BLaER1 (cell line): Measurements from ENCODE around the gene GNRH2.

ENCODE experiments used
- H3K27ac ChIP-seq: shearing (Covaris generic); formaldehyde crosslinking; 2 replicates; pipeline ENCODE4 v1.8.1; 2022
- H3K27me3 ChIP-seq: shearing (Covaris generic); formaldehyde crosslinking; 2 replicates; pipeline ENCODE4 v1.8.1; 2022
- H3K36me3 ChIP-seq: shearing (Covaris generic); formaldehyde crosslinking; 2 replicates; pipeline ENCODE4 v1.8.1; 2022
- H3K4me1 ChIP-seq: shearing (Covaris generic); formaldehyde crosslinking; 2 replicates; pipeline ENCODE4 v1.8.1; 2022
- H3K4me2 ChIP-seq: shearing (Covaris generic); formaldehyde crosslinking; 2 replicates; pipeline ENCODE4 v1.8.1; 2022
- H3K4me3 ChIP-seq: shearing (Covaris generic); formaldehyde crosslinking; 2 replicates; pipeline ENCODE4 v1.8.1; 2022
- H3K9ac ChIP-seq: shearing (Covaris generic); formaldehyde crosslinking; 2 replicates; pipeline ENCODE4 v1.8.1; 2022
- H3K9me3 ChIP-seq: shearing (Covaris generic); formaldehyde crosslinking; 2 replicates; pipeline ENCODE4 v1.8.1; 2022
- H4K20me1 ChIP-seq: shearing (Covaris generic); formaldehyde crosslinking; 2 replicates; pipeline ENCODE4 v1.8.1; 2022
- Cebpa-rat ChIP-seq: shearing (Covaris generic); IDR thresholded peaks from 2 replicates; pipeline ENCODE4 v1.8.1; 2022

GNRH2 gene

DNA sequence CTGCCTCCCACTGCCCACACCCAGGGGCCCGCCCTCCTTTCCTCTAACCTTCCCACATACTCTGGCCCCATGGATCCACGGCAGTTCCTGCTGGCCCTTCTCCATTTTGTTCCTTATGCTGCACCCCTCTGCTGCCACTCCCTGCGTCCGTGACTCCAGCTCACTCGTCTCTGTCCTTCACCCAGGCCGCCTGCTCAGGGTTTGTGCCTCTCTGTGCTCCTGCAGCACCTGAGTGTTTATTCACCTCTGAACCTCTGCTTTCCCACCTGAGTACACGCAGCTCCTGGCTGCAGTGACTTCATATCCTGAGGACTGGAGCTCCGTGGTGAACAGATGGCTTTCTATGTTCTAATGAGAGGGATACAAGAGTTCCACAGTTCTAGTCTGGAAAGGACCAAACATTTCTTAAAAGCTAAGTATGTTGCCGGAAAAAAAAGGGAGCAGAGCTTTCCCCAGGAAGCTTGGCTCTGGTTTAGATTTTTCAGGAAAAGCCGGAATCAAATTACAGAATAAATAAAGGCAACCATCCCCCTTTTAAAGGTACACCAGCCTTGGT, 1.5 kb upstream of the GNRH2 start:
- peaks cover 13% of the 10 kb centered on the region for H3K4me1 ChIP-seq
- H3K9me3 ChIP-seq = no peaks in the 10 kb centered on the region
- no peaks in the 10 kb centered on the region for H3K27me3 ChIP-seq
- H3K9ac ChIP-seq = no peak overlapping the region
- H3K27ac ChIP-seq = no peak overlapping the region
- peaks cover 9% of the 10 kb centered on the region for H4K20me1 ChIP-seq
- H3K4me2 ChIP-seq = no peak overlapping the region
- H3K36me3 ChIP-seq = peaks cover 51% of the 10 kb centered on the region
- no peak overlapping the region for H3K4me3 ChIP-seq
- TF ChIP-seq Cebpa-rat = no peak

DNA sequence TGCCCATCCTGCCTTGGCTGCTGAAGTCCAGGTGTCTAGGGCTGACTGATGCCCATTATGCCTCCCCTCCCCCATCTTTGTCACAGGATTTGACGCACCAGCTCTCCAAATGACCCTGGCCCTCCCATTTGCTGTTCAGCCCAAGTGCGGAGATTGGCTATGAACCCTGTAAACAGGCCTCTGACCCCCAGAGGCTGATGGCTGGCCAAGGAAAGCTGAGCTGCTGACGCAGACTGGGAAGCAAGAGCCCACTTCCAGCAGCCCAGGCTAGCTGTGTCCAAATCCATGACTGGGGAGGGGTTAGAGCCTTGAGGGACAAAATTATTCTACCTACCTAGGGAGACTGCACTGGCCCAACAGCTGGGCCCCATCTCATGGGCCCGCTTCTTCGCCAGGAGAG, 797 bp upstream of the GNRH2 start:
- Histone ChIP-seq H3K27ac (no peak overlapping the region), H3K9ac (no peak overlapping the region), H3K27me3 (no peaks in the 10 kb centered on the region), H3K36me3 (peaks cover 48% of the 10 kb centered on the region), H3K4me3 (no peak overlapping the region), H3K4me2 (no peak overlapping the region), H3K9me3 (no peaks in the 10 kb centered on the region), H4K20me1 (peaks cover 16% of the 10 kb centered on the region), H3K4me1 (peaks cover 20% of the 10 kb centered on the region)
- TF ChIP-seq Cebpa-rat = no peak

DNA sequence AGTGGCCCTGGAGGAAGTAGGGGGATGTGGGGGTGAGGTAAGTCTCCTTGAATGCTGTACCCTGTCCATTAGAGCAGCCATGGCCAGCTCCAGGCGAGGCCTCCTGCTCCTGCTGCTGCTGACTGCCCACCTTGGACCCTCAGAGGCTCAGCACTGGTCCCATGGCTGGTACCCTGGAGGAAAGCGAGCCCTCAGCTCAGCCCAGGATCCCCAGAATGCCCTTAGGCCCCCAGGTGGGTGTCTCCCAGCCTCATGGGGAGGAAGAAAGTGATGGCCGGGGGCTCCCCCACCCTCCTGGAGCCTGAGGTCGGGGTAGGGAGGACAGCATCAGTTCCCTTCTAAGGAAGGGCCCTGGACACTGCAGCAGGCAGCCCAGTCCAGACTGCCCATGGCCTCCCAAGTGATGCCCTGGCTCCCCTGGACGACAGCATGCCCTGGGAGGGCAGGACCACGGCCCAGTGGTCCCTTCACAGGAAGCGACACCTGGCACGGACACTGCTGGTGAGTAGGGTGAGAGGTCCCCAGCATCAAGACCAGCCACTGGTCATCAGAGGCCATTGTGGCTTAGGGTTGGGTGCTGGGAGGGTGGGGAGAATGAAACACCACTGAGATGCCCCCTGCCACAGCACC, 1.0 kb downstream of the GNRH2 start:
- H3K27ac ChIP-seq = no peak overlapping the region
- peak overlapping the region; percentile 98 for H3K4me2 ChIP-seq

GRCh38 chr20:3045042-3045815, 1.8 kb downstream of the GNRH2 start:
- no peaks in the 10 kb centered on the region for H3K9me3 ChIP-seq
- H3K4me3 ChIP-seq = peak overlapping the region; percentile 98
- H3K4me1 ChIP-seq = peaks cover 24% of the 10 kb centered on the region
- peaks cover 29% of the 10 kb centered on the region for H4K20me1 ChIP-seq
- peak overlapping the region; percentile 83 for H3K9ac ChIP-seq
- TF ChIP-seq Cebpa-rat = no peak
- peaks cover 48% of the 10 kb centered on the region for H3K36me3 ChIP-seq
- peak overlapping the region; percentile 98 for H3K4me2 ChIP-seq
- no peaks in the 10 kb centered on the region for H3K27me3 ChIP-seq
- H3K27ac ChIP-seq = peak overlapping the region; percentile 91

More for the DNA sequence above, 1.0 kb downstream of the GNRH2 start:
- TF ChIP-seq Cebpa-rat = no peak
- Histone ChIP-seq H3K9ac (no peak overlapping the region), H3K36me3 (peaks cover 48% of the 10 kb centered on the region), H3K4me1 (peaks cover 24% of the 10 kb centered on the region), H4K20me1 (peaks cover 29% of the 10 kb centered on the region), H3K4me3 (no peak overlapping the region), H3K27me3 (no peaks in the 10 kb centered on the region), H3K9me3 (no peaks in the 10 kb centered on the region)

GRCh38 chr20:3045816-3046676, 2.6 kb downstream of the GNRH2 start, which contains the start of gene MRPS26:
Gene MRPS26, plus strand, starts transcription at chr20:3046052. Its CDS starts 17 bp downstream, at chr20:3046069.
- H4K20me1 ChIP-seq = peaks cover 29% of the 10 kb centered on the region
- no peaks in the 10 kb centered on the region for H3K27me3 ChIP-seq
- TF ChIP-seq Cebpa-rat = no peak
- H3K9ac ChIP-seq = peak within 1 kb of the TSS; percentile 83
- H3K4me3 ChIP-seq = peak within 1 kb of the TSS; percentile 98
- H3K9me3 ChIP-seq = no peaks in the 10 kb centered on the region
- H3K27ac ChIP-seq = peak within 1 kb of the TSS; percentile 91
- peaks cover 48% of the 10 kb centered on the region for H3K36me3 ChIP-seq
- H3K4me2 ChIP-seq = peak within 1 kb of the TSS; percentile 98
- H3K4me1 ChIP-seq = peaks cover 24% of the 10 kb centered on the region

GRCh38 chr20:3046677-3047462, 3.4 kb downstream of the GNRH2 start:
- no peaks in the 10 kb centered on the region for H3K9me3 ChIP-seq
- TF ChIP-seq Cebpa-rat = no peak
- H3K9ac ChIP-seq = peak overlapping the region; percentile 83
- H4K20me1 ChIP-seq = peaks cover 29% of the 10 kb centered on the region
- no peaks in the 10 kb centered on the region for H3K27me3 ChIP-seq
- H3K27ac ChIP-seq = peak overlapping the region; percentile 91
- H3K36me3 ChIP-seq = peaks cover 47% of the 10 kb centered on the region
- peak overlapping the region; percentile 98 for H3K4me2 ChIP-seq
- peak overlapping the region; percentile 98 for H3K4me3 ChIP-seq
- peaks cover 24% of the 10 kb centered on the region for H3K4me1 ChIP-seq

GRCh38 chr20:3047486-3048419, 4.3 kb downstream of the GNRH2 start:
- peaks cover 29% of the 10 kb centered on the region for H4K20me1 ChIP-seq
- TF ChIP-seq Cebpa-rat = no peak
- no peak overlapping the region for H3K27ac ChIP-seq
- peak overlapping the region; percentile 98 for H3K4me2 ChIP-seq
- no peaks in the 10 kb centered on the region for H3K27me3 ChIP-seq
- no peak overlapping the region; the same call in 1 of the 2 replicates for H3K9ac ChIP-seq
- peak overlapping the region; percentile 98 for H3K4me3 ChIP-seq
- peaks cover 47% of the 10 kb centered on the region for H3K36me3 ChIP-seq
- H3K4me1 ChIP-seq = peaks cover 25% of the 10 kb centered on the region
- H3K9me3 ChIP-seq = no peaks in the 10 kb centered on the region

GRCh38 chr20:3051385-3052019, 8.1 kb downstream of the GNRH2 start:
- Histone ChIP-seq H3K9me3 (no peaks in the 10 kb centered on the region), H3K4me2 (no peak overlapping the region), H3K4me1 (peaks cover 20% of the 10 kb centered on the region), H3K4me3 (no peak overlapping the region), H3K27ac (no peak overlapping the region), H3K27me3 (no peaks in the 10 kb centered on the region), H3K36me3 (peaks cover 42% of the 10 kb centered on the region), H4K20me1 (peaks cover 25% of the 10 kb centered on the region), H3K9ac (no peak overlapping the region)
- TF ChIP-seq Cebpa-rat = no peak
